GM23248 (cell line): ENCODE data around the gene METTL27. TPM values are rescaled to one million over a fixed set of nuclear protein-coding genes. Genes with fewer than 3 reads are reported as not detected.

Experiments
- DNase-seq: peaks from one replicate; pipeline ENCODE4 v3.0.0-alpha.2; 2015
- H2AFZ ChIP-seq: fragments of 200-600 bp; sonication (generic); 2 replicates; pipeline ENCODE4 v1.6.1; 2016; ENCODE audit warnings: antibody characterized with exemption
- H3F3A ChIP-seq: fragments of 200-600 bp; sonication (generic); 2 replicates; pipeline ENCODE4 v1.6.1; 2016; ENCODE audit warnings: mild to moderate bottlenecking, antibody characterized with exemption, mixed run types; ENCODE audit not compliant: insufficient read depth
- H3K27ac ChIP-seq: fragments of 200-600 bp; sonication (generic); 2 replicates; pipeline ENCODE4 v1.5.1; 2016; ENCODE audit warnings: mild to moderate bottlenecking
- H3K27me3 ChIP-seq: fragments of 200-600 bp; sonication (generic); replicated peaks from 2 replicates; pipeline ENCODE4 v1.6.1; 2016; ENCODE audit warnings: mild to moderate bottlenecking; ENCODE audit not compliant: insufficient read depth
- H3K36me3 ChIP-seq: fragments of 200-600 bp; sonication (generic); 2 replicates; pipeline ENCODE4 v1.6.1; 2016; ENCODE audit warnings: low read depth, mild to moderate bottlenecking
- H3K4me1 ChIP-seq: fragments of 200-600 bp; sonication (generic); 2 replicates; pipeline ENCODE4 v1.6.1; 2016; ENCODE audit warnings: mild to moderate bottlenecking; ENCODE audit not compliant: insufficient read depth
- H3K4me2 ChIP-seq: fragments of 200-600 bp; sonication (generic); one replicate; pipeline ENCODE4 v1.6.1; 2016; ENCODE audit warnings: mild to moderate bottlenecking; ENCODE audit not compliant: unreplicated experiment
- H3K4me3 ChIP-seq: fragments of 200-600 bp; sonication (generic); 2 replicates; pipeline ENCODE4 v1.5.1; 2016; ENCODE audit warnings: mild to moderate bottlenecking
- H3K79me2 ChIP-seq: fragments of 200-600 bp; sonication (generic); 2 replicates; pipeline ENCODE4 v1.6.1; 2016; ENCODE audit warnings: mild to moderate bottlenecking; ENCODE audit not compliant: insufficient read depth
- H3K9ac ChIP-seq: fragments of 200-600 bp; sonication (generic); 2 replicates; pipeline ENCODE4 v1.6.1; 2016; ENCODE audit warnings: mild to moderate bottlenecking
- H3K9me2 ChIP-seq: fragments of 200-600 bp; sonication (generic); 2 replicates; pipeline ENCODE4 v1.6.1; 2016; ENCODE audit warnings: mixed run types, mild to moderate bottlenecking, moderate library complexity; ENCODE audit not compliant: insufficient read depth
- H3K9me3 ChIP-seq: fragments of 200-600 bp; sonication (generic); one replicate; pipeline ENCODE4 v1.6.1; 2017; ENCODE audit warnings: low read depth
- H4K20me1 ChIP-seq: fragments of 200-600 bp; sonication (generic); 2 replicates; pipeline ENCODE4 v1.6.0; 2016; ENCODE audit not compliant: insufficient read depth
- EZH2 ChIP-seq: fragments of 200-600 bp; sonication (generic); IDR thresholded peaks from 2 replicates; pipeline ENCODE4 v1.6.1; 2018; ENCODE audit warnings: antibody characterized with exemption, mild to moderate bottlenecking; ENCODE audit not compliant: insufficient read depth, poor library complexity, severe bottlenecking
- EZH2phosphoT487 ChIP-seq: fragments of 200-600 bp; sonication (generic); IDR thresholded peaks from 2 replicates; pipeline ENCODE4 v1.6.1; 2018; ENCODE audit warnings: antibody characterized with exemption, moderate library complexity, mild to moderate bottlenecking, low read depth; ENCODE audit not compliant: insufficient read depth
- WGBS, 2 experiments: methylation state at CpG; one replicate each; pipeline ENCODE4 v1.1.6; 2015 to 2017; ENCODE audit warnings: low lambda C conversion rate in 2 of 2, low coverage in 1 of 2; ENCODE audit errors: missing lambda C conversion rate in 2 of 2; 5-methylcytosine and 5-hydroxymethylcytosine counted together
- in situ Hi-C: fragments of 300-500 bp; cut with MboI; formaldehyde crosslinking; loops from 2 replicates; pipeline ENCODE4 v1.15.0; 2020
- polyA plus RNA-seq: library from polyadenylated mRNA; unstranded; fragments of >200 nt; fragmentation: Nextera tagmentation; extraction: Ambion mirVana; gene quantifications from 2 replicates; pipeline ENCODE4 v1.2.1, GENCODE V29; 2016
- total RNA-seq: library from RNA; depleted of rRNA; stranded (reverse); fragments of >200 nt; shearing (Covaris generic); gene quantifications from 2 replicates; pipeline ENCODE4 v1.2.3, GENCODE V29; 2014

Gene METTL27
- total and polyA plus RNA-seq, 2 experiments from 2014 or later: 5.3 to 6.5 TPM

DNA sequence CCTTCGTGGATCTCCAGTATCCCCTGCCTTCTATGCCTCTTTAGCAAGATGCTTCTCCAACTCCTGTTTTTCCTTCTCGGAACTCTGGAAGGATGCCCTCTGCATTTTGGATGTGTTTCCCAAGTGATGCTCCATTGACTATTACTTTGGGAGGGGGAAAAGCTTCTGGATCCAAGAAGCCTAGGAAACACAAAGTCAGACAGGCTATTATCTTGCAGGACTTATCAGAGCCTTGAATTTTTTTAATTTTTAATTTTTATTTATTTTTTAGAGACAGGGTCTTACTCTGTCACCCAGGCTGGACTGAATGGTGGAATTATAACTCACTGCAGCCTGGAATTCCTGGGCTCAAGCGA, 39.7 kb upstream of the METTL27 start:
- Histone ChIP-seq H3K4me2 (no peak overlapping the region), H3K36me3 (no peaks in the 10 kb centered on the region), H3K27ac (no peak overlapping the region), H4K20me1 (no peaks in the 10 kb centered on the region), H3K9me3 (no peaks in the 10 kb centered on the region), H3K4me3 (no peak overlapping the region), H3F3A (peaks cover 8% of the 10 kb centered on the region), H3K27me3 (no peaks in the 10 kb centered on the region), H3K9ac (no peak overlapping the region), H3K9me2 (no peaks in the 10 kb centered on the region), H3K4me1 (peaks cover 33% of the 10 kb centered on the region), H2AFZ (no peak overlapping the region), H3K79me2 (no peaks in the 10 kb centered on the region)
- in situ Hi-C loops: no loop called here
- 85 to 90% methylated on average over 3 of the region's 3 CpGs for WGBS, 2 experiments
- DNase-seq: no peak
- no peak for TF ChIP-seq EZH2
- no peak for TF ChIP-seq EZH2phosphoT487

DNA sequence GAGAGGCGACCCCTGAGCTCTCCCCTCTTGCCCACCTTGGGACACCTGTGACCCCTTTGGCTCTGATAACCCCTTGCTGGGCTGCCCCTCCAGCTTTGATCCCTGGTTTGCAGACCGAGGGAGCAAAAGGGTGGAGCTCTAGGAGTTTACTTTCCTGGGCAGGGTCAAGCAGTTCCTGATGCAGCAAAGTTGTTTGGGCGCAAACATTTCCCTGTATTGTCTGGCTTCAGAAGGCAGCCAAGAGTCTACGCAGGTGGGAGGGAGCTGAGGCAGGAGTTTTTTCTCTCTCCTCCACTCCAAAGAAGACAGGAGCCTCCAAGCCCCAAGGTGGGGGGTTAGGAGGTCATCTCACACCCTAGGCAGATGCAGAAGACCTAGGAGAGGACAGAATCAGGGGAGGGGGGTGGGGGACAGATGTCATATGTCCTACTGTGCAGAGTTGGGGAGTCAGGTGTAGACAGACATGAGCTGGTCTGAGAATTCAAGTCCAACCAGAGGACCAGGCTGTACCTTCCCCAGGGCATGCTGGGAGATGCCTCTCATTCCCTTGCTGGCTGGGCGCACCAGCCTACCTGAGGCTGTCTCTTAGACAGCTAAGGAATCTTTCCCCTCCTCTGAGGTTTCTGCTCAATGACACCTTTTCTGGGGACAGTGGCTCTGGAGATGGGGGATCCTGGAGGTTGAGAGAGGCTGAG, 39.2 kb upstream of the METTL27 start:
- in situ Hi-C loops: no loop called here
- no peaks in the 10 kb centered on the region for H3K9me2 ChIP-seq
- 0 out of 2 replicates have a peak overlapping the region, but pooled peaks have one; percentile 65 for H3K27ac ChIP-seq
- DNase-seq: peak; percentile 8
- peak overlapping the region; percentile 56 for H3K4me2 ChIP-seq
- no peaks in the 10 kb centered on the region for H3K79me2 ChIP-seq
- no peak overlapping the region for H3K4me3 ChIP-seq
- H2AFZ ChIP-seq: no peak overlapping the region
- H3K4me1 ChIP-seq: peaks cover 28% of the 10 kb centered on the region
- H3K36me3 ChIP-seq: no peaks in the 10 kb centered on the region
- no peak for TF ChIP-seq EZH2phosphoT487
- TF ChIP-seq EZH2: no peak
- H4K20me1 ChIP-seq: no peaks in the 10 kb centered on the region
- H3K9ac ChIP-seq: 0 out of 2 replicates have a peak overlapping the region, but pooled peaks have one; percentile 49
- WGBS, 2 experiments: 40 to 54% methylated on average over 5 of the region's 5 CpGs
- H3K27me3 ChIP-seq: no peaks in the 10 kb centered on the region
- H3K9me3 ChIP-seq: no peaks in the 10 kb centered on the region
- H3F3A ChIP-seq: peaks cover 8% of the 10 kb centered on the region

DNA sequence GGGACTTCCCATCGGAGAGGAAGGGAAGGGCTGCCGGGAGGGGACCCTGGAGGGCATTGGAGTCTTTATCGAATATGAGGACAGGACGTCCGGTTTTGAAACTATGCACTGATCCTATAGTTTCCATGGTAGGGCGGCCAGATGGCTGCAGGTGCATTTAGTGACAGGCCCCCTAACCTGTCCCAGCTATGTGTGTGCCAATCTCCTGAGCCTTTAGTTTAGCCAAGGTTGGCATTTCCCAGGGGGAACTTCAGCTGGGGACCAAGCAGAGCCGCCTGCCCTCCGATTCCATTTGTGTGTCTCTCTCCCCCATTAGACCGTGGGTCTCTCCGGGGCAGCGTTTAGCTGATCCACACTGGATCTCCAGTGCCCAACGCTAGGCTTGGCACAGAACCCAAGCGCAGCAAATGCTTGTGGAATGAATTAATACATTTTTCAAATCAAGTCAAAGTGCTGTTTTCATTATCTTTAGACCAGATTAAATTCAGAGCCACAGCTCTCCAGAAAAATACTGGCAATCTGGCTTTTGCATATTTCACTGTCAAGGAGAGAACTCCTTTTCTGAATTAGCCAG, 38.5 kb upstream of the METTL27 start:
- DNase-seq: peak; percentile 55
- H4K20me1 ChIP-seq: no peaks in the 10 kb centered on the region
- H3K36me3 ChIP-seq: no peaks in the 10 kb centered on the region
- H3K27ac ChIP-seq: peak overlapping the region; percentile 65
- H3K4me2 ChIP-seq: peak overlapping the region; percentile 56
- peaks cover 23% of the 10 kb centered on the region for H3K4me1 ChIP-seq
- TF ChIP-seq EZH2phosphoT487: no peak
- TF ChIP-seq EZH2: no peak
- H3F3A ChIP-seq: peaks cover 8% of the 10 kb centered on the region
- WGBS, 2 experiments: 9 to 15% methylated on average over 13 of the region's 13 CpGs
- H3K4me3 ChIP-seq: 0 out of 2 replicates have a peak overlapping the region, but pooled peaks have one; percentile 2
- H3K79me2 ChIP-seq: no peaks in the 10 kb centered on the region
- H3K9me3 ChIP-seq: no peaks in the 10 kb centered on the region
- H3K27me3 ChIP-seq: no peaks in the 10 kb centered on the region
- peak overlapping the region; percentile 49; the same call in 1 of the 2 replicates for H3K9ac ChIP-seq
- peak overlapping the region; percentile 46 for H2AFZ ChIP-seq
- H3K9me2 ChIP-seq: no peaks in the 10 kb centered on the region
- in situ Hi-C loops: no loop called here

DNA sequence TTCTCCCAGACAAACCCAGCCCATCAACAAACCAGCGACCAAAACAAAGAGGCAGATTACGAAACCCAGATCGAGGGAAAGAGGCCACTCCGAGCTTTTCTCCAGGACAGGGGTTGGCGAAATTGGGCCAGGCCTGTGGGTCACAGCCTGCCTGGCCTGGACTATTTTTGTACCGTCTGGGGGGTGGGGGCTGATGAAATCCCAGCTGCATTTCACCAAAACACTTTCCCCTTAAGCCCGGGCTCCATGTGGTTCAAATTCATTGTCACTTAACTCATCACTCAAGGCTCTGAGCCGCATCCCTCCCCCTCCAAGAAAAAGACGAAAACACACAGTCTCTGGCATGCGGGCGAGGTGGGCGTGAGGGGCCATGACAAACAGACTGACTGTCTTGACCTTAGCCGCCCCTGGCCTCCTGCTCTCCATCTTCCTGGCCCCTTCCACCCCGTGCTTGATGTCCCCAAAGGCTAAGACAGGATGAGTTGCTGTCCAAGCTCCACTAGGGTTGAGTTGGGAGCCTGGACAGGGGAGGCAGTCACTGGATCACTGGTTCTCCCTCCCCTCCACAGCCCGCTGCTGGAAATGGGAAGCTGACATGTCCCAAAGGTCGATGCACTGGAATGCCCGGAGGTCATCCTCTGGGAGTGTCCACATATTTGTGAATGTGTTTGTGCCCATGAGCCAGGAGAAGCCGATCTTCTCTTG, 37.8 kb upstream of the METTL27 start:
- peaks cover 23% of the 10 kb centered on the region for H3K4me1 ChIP-seq
- 0 out of 2 replicates have a peak overlapping the region, but pooled peaks have one; percentile 2 for H3K4me3 ChIP-seq
- peak; percentile 72 for DNase-seq
- H3K79me2 ChIP-seq: no peaks in the 10 kb centered on the region
- H3K9me2 ChIP-seq: no peaks in the 10 kb centered on the region
- H2AFZ ChIP-seq: peak overlapping the region; percentile 46
- no peaks in the 10 kb centered on the region for H3K9me3 ChIP-seq
- TF ChIP-seq EZH2 (no peak), EZH2phosphoT487 (no peak)
- H3K9ac ChIP-seq: peak overlapping the region; percentile 49
- no peaks in the 10 kb centered on the region for H3K36me3 ChIP-seq
- no peaks in the 10 kb centered on the region for H3K27me3 ChIP-seq
- H3F3A ChIP-seq: peaks cover 8% of the 10 kb centered on the region
- peak overlapping the region; percentile 65 for H3K27ac ChIP-seq
- 2 to 6% methylated on average over 18 of the region's 18 CpGs for WGBS, 2 experiments
- in situ Hi-C loops: loop anchor here (5.0 to 10.0 kb wide), 2 partner anchors 145 to 307 kb away; partner anchors contain the start of gene ELN
- H3K4me2 ChIP-seq: peak overlapping the region; percentile 56
- no peaks in the 10 kb centered on the region for H4K20me1 ChIP-seq
